WI38 (cell line): ENCODE measurements around the gene LSM6.

Source experiments
- H3K4me3 ChIP-seq: 2 replicates; pipeline ENCODE4 v1.5.1; 2011; ENCODE audit warnings: low read depth, mild to moderate bottlenecking, control low read depth, low read length
- CTCF ChIP-seq: IDR thresholded peaks from 2 replicates; pipeline ENCODE4 v1.5.1; 2012; ENCODE audit warnings: low read depth, mild to moderate bottlenecking, control low read depth, low read length

LSM6 gene

GRCh38 chr4:146207410-146207809, 31.9 kb downstream of the LSM6 start:
- TF ChIP-seq CTCF = no peak
- no peak overlapping the region for H3K4me3 ChIP-seq

GRCh38 chr4:146210890-146211289, 35.4 kb downstream of the LSM6 start:
- H3K4me3 ChIP-seq = no peak overlapping the region
- no peak for TF ChIP-seq CTCF

GRCh38 chr4:146211440-146211839, 35.9 kb downstream of the LSM6 start:
- H3K4me3 ChIP-seq = no peak overlapping the region
- TF ChIP-seq CTCF = no peak

- no peak for TF ChIP-seq CTCF
- H3K4me3 ChIP-seq = no peak overlapping the region
These were observed 37.3 kb downstream of the LSM6 start for GRCh38 chr4:146212781-146213180.

- no peak for TF ChIP-seq CTCF
- no peak within 1 kb of the TSS for H3K4me3 ChIP-seq
These were observed 38.7 kb downstream of the LSM6 start, which contains the start of gene REELD1 for GRCh38 chr4:146214238-146214637. TSS of gene REELD1 (plus strand) at chr4:146214538. CDS start at chr4:146216953, 2,415 bp downstream.

- TF ChIP-seq CTCF = no peak
- H3K4me3 ChIP-seq = peak overlapping the region; percentile 21
These were observed 46.8 kb downstream of the LSM6 start for GRCh38 chr4:146222313-146222712.

- TF ChIP-seq CTCF = no peak
- no peak overlapping the region for H3K4me3 ChIP-seq
These were observed 48.9 kb downstream of the LSM6 start for GRCh38 chr4:146224326-146224966.
